Upper lobe of left lung (tissue), 4 donors: ENCODE results near the gene BOC.

ENCODE experiments used
- POLR2A ChIP-seq, 4 donors: fragments of 450-650 bp; IDR thresholded peaks; one replicate each; pipeline ENCODE4 v1.5.1; 2016 to 2017; ENCODE audit warnings: antibody characterized with exemption in 4 of 4, mild to moderate bottlenecking in 2 of 4
- POLR2AphosphoS5 ChIP-seq, 2 donors: sonication (generic); formaldehyde crosslinking; IDR thresholded peaks; one replicate each; pipeline ENCODE4 v1.5.1; 2017; ENCODE audit warnings: antibody characterized with exemption in 2 of 2

GRCh38 chr3:113243071-113243470 is 31.7 kb downstream of the BOC start:
- TF ChIP-seq POLR2A (IDR thresholded peaks at IDR 0.05) = no peak
- no peak for TF ChIP-seq POLR2AphosphoS5 (IDR thresholded peaks at IDR 0.05)
